K562 (cell line): Measurements from ENCODE around the gene MMP17.

Source experiments
- JUN ChIP-seq, 2 experiments: sonication (generic) in 1 of 2; formaldehyde crosslinking in 1 of 2; IDR thresholded peaks; 2 replicates each; pipeline versions ENCODE4 v1.6.1 to v1.8.0; 2012 to 2022; ENCODE audit warnings: borderline replicate concordance in 2 of 2, mild to moderate bottlenecking in 2 of 2, improper control_type of control experiment in 1 of 2, low read depth in 1 of 2, low read length in 1 of 2, missing genetic modification reagents in 1 of 2
- SAFB2 ChIP-seq: fragments of 200-400 bp; formaldehyde crosslinking; IDR thresholded peaks from 2 replicates; pipeline ENCODE4 v1.6.1; 2018; ENCODE audit warnings: borderline replicate concordance, low read length, low read depth, moderate library complexity; ENCODE audit not compliant: severe bottlenecking
- ZNF197 ChIP-seq: fragments of 200-800 bp; sonication (Bioruptor generic); IDR thresholded peaks from 2 replicates; pipeline ENCODE4 v1.6.1; 2016; ENCODE audit warnings: low read depth, missing genetic modification characterization, missing compliant biosample characterization

- TF ChIP-seq JUN (IDR thresholded peaks at IDR 0.05; ENCODE audit: borderline replicate concordance, low read depth, low read length) (no peak), JUN (CRISPR knock-in tag; IDR thresholded peaks at IDR 0.05; ENCODE audit: borderline replicate concordance) (no peak), SAFB2 (no peak), ZNF197 (CRISPR knock-in tag) (no peak)
Observed at GRCh38 chr12:131895640-131896079, 67.5 kb downstream of the MMP17 start.
